NCI-H510A (cell line): ENCODE measurements around the gene TBRG4.
"Not testable (repeated sequence)": the region's sequence is repeated elsewhere in the genome, so short reads cannot be mapped to it uniquely, and the experiment has no call there.

Experiments used
- DNase-seq: peaks from one replicate; lab custom pipeline; 2025; lab: John Stamatoyannopoulos, UW

Gene TBRG4

GRCh38 chr7:45111298-45112223 lies at the start of gene TBRG4:
TBRG4 (minus strand) TSS chr7:45111697; CDS start chr7:45109237, 2,460 bp downstream.
- DNase-seq = peak; percentile 87

- no peak for DNase-seq
Measured at GRCh38 chr7:45161138-45161537, 49.6 kb upstream of the TBRG4 start.

- no peak for DNase-seq
Measured at GRCh38 chr7:45160417-45160881, 49.0 kb upstream of the TBRG4 start.

- DNase-seq = no peak
Measured at GRCh38 chr7:45159296-45159695, 47.8 kb upstream of the TBRG4 start.

GRCh38 chr7:45158471-45158870 lies 47.0 kb upstream of the TBRG4 start:
- no peak for DNase-seq

- no peak for DNase-seq
Measured at GRCh38 chr7:45157653-45158401, 46.3 kb upstream of the TBRG4 start, which contains the start of gene RAMP3. RAMP3 (plus strand) TSS chr7:45157791; CDS start chr7:45157829, 38 bp downstream.

- DNase-seq = no peak
Measured at GRCh38 chr7:45157286-45157652, 45.8 kb upstream of the TBRG4 start.

- no peak for DNase-seq
Measured at GRCh38 chr7:45156516-45157272, 45.2 kb upstream of the TBRG4 start.

- no peak for DNase-seq
Measured at GRCh38 chr7:45155941-45156340, 44.4 kb upstream of the TBRG4 start.

- no peak for DNase-seq
Measured at GRCh38 chr7:45155357-45155900, 43.9 kb upstream of the TBRG4 start.

- not testable (repeated sequence) for DNase-seq
Measured at GRCh38 chr7:45153861-45154260, 42.4 kb upstream of the TBRG4 start.

- DNase-seq = no peak
Measured at GRCh38 chr7:45153233-45153632, 41.7 kb upstream of the TBRG4 start.

- DNase-seq = no peak
Measured at GRCh38 chr7:45151967-45152366, 40.5 kb upstream of the TBRG4 start.

GRCh38 chr7:45151131-45151684 lies 39.7 kb upstream of the TBRG4 start:
- DNase-seq = no peak

- DNase-seq = no peak
Measured at GRCh38 chr7:45150199-45150598, 38.7 kb upstream of the TBRG4 start.

GRCh38 chr7:45149606-45150005 lies 38.1 kb upstream of the TBRG4 start:
- DNase-seq = no peak

- DNase-seq = no peak
Measured at GRCh38 chr7:45148653-45148973, 37.1 kb upstream of the TBRG4 start.

- DNase-seq = no peak
Measured at GRCh38 chr7:45147858-45148652, 36.6 kb upstream of the TBRG4 start.

GRCh38 chr7:45146531-45147379 lies 35.3 kb upstream of the TBRG4 start:
- DNase-seq = no peak

- DNase-seq = no peak
Measured at GRCh38 chr7:45145881-45146280, 34.4 kb upstream of the TBRG4 start.
